GM19468 (cell line): ENCODE data around the gene MED8.

Experiments used
- ATAC-seq: cut with Tn5 transposase; IDR thresholded peaks from one replicate; pipeline ENCODE4 v1.9.1; 2021; ENCODE audit warnings: mild to moderate bottlenecking, moderate library complexity, moderate number of reproducible peaks; ENCODE audit not compliant: unreplicated experiment; ENCODE audit errors: extremely low read depth

The MED8 gene

DNA sequence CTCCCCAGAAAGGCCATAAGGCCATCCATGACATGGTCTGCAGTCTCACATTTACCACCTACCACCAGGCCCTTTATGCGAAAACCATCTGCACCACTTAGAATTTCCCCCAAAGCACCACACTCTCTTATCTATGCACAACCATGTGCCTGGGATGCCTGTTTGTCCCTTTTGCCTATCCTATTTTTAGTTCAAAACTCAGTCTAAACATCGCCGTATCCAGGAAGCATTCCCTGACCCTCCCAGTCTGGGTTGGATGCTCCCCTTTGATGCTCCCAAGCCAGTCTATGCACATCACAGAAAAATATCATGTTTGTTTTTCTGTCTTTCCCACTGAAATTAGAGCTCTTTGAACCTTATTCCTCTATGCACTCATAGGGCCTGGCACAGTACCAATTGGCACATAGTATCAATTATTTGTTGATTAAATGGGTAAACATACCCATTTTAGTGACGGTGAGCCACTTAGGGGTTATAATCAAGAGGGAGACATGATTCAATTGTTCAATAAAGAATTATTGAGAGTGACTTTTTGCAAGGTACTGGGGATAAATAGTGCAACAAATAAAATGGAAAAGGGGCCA is 45.2 kb downstream of the MED8 start:
- ATAC-seq, result no peak

GRCh38 chr1:43340559-43340958 is 49.0 kb downstream of the MED8 start:
- no peak for ATAC-seq

- no peak for ATAC-seq
These were observed 49.9 kb downstream of the MED8 start for GRCh38 chr1:43339584-43340232.

GRCh38 chr1:43338001-43338400 is 51.6 kb downstream of the MED8 start:
- no peak for ATAC-seq

- ATAC-seq, result no peak
These were observed 52.0 kb downstream of the MED8 start, which contains the start of gene MPL for GRCh38 chr1:43337588-43337987. Gene MPL (plus strand): TSS chr1:43337818. CDS start chr1:43337849, 31 bp downstream.

DNA sequence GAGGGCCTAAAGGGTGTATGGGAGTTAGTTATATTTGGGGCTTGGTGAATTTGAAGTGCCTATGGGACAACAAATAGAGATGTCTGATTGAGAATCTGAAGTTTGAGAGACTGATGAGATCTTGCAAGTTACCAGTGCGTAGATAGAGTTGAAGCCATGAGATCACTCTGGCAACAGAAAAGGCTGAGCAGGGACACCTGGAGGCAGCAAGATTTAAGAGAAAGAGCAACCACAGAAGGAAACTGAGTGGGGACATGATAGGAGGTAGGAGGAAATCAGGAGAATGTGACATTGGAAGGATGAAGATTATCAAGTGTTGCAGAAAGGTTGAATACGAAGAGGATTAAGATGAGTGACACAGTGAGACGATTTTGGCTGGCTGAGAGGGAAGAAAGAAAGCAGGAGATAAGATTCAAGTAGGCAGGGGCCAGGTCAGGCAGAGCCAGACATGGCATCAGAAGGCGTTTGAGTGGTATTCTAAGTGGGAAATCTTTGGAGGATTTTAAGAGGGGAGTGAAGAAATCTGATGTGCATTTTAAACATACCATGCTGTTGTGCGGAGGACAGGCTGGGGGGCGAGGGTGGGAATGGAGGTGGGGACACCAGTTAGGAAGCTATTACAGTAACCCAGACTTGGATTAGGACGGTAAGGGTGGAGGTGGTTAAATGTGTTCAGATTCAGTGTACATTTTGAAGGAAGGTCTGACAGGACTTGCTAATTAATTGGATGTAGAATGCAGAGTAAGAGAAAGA is 55.0 kb downstream of the MED8 start:
- ATAC-seq, result no peak
